Activated CD8-positive, alpha-beta T cell treated with anti-CD3 and anti-CD28 coated beads for 36 hours (primary cell): Measurements from ENCODE around the gene CATSPER1. TPM values are rescaled to one million over a fixed set of nuclear protein-coding genes. Genes with fewer than 3 reads are reported as not detected.

Experiments
- ATAC-seq: fragments of 200-7000 bp; cut with Tn5 transposase; one replicate; pipeline ENCODE4 v1.10.0; 2021; ENCODE audit warnings: mild to moderate bottlenecking, moderate library complexity
- CTCF ChIA-PET: fragments of 350-600 bp; sonication (Branson Sonifier 250); formaldehyde crosslinking; loops from one replicate; lab custom pipeline; 2021; ENCODE audit warnings: antibody characterized with exemption; lab: Charles Lee
- POLR2A ChIA-PET: fragments of 350-600 bp; sonication (Branson Sonifier 250); formaldehyde crosslinking; loops from one replicate; lab custom pipeline; 2021; ENCODE audit warnings: antibody characterized with exemption; lab: Charles Lee
- DNase-seq: peaks from one replicate; pipeline ENCODE4 v3.0.0-alpha.2; 2020
- H3K27ac Mint-ChIP-seq: one replicate; pipeline ENCODE4 v1.8.0; 2021; ENCODE audit warnings: mild to moderate bottlenecking, mixed read lengths
- H3K27me3 Mint-ChIP-seq: one replicate; pipeline ENCODE4 v1.8.0; 2021; ENCODE audit warnings: mixed read lengths
- H3K36me3 Mint-ChIP-seq: one replicate; pipeline ENCODE4 v1.8.0; 2021; ENCODE audit warnings: low read depth, mixed read lengths
- H3K4me1 Mint-ChIP-seq: one replicate; pipeline ENCODE4 v1.8.0; 2021; ENCODE audit warnings: low read depth, mixed read lengths
- H3K4me3 Mint-ChIP-seq: one replicate; pipeline ENCODE4 v1.8.0; 2021; ENCODE audit warnings: mild to moderate bottlenecking, moderate library complexity, mixed read lengths
- H3K9me3 Mint-ChIP-seq: one replicate; pipeline ENCODE4 v1.8.0; 2021; ENCODE audit warnings: mixed read lengths
- intact Hi-C: fragments of 100-400 bp; cut with micrococcal nuclease; formaldehyde crosslinking; loops from one replicate; pipeline ENCODE4 v1.10.0; 2022
- total RNA-seq, 2 experiments: library from RNA; stranded (reverse); gene quantifications; one replicate each; pipeline ENCODE4 v1.2.3, GENCODE V29; 2021
- TF ChIP-seq, protein P1 (sequence below): fragments of 200-600 bp; IDR thresholded peaks from one replicate; pipeline ENCODE4 v1.8.0; 2022; ENCODE audit warnings: antibody characterized with exemption, mild to moderate bottlenecking

Gene CATSPER1
- total RNA-seq, 2 experiments from 2014 or later: not detected

DNA sequence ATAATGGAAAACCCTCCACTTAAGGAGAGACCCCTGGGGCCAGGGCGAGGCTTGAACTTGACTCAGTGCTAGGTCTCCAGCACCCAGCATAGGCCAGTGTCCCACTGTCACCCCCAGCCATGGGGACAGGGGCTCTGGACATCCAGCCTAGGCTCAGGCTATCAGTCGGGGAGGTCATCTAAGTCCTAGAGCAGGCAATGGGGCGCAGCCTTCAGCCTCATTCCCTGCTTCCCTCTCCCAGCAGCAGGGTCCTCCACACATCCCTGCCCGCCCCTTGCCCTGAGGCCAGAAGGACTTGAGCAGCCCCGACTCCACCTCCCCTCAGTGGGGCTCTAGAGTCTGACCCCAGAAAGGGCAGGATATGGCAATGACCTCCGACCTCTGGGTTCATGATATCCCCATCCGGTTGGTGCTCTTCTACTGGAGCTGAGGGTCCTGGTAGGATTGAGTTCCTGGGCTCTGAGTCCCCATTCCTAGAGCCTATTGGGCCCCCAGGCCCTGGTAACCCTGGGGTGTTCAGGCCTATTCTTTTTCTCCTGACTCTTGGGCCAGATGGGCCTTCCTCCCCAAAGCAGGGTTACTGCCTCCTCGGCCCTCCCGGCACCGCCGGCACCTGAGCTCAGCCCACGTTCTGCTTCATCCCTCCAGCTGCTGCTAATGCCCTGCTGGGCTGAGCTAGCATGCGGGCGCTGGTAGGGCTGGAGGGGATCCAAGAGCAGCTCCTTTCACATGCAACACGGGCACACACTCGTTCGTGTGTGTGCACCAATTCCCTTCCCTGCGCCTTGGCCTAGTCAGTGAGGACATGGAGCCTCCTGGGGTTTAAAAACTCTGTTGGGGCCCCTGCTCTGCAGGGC is 10.1 kb downstream of the CATSPER1 start:
- CTCF ChIA-PET: interaction anchor here (1.5 kb wide), 1 partner anchor 29 kb away, joined by 6 read pairs; no protein-coding TSS in a partner anchor
- peaks cover 17% of the 10 kb centered on the region for H3K4me1 Mint-ChIP-seq

DNA sequence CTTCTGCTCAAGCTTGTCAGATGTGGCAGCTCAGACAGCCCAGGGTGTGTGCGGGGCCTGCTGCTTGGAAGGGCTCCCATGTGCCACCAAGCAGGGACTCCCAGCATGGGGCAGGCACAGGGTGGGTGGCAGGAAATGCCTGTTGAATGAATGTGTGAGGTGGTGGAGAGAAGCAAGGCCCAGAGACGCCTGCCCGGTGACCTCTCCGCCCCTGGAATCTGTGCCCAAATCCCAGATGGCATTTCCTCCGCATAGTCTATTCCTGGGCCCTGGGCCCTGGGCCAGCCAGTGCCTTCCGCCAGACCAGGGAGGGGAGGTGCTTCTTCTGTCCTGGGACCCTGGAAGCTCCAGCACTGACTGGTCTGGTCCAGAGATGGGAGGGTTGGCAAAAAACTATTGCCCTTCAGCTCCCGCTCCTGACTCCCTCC is 10.8 kb downstream of the CATSPER1 start:
- no peak for DNase-seq
- H3K27me3 Mint-ChIP-seq: peaks cover 17% of the 10 kb centered on the region
- no peak overlapping the region for H3K27ac Mint-ChIP-seq
- H3K4me1 Mint-ChIP-seq: peaks cover 12% of the 10 kb centered on the region
- TF ChIP-seq, protein P1, sequence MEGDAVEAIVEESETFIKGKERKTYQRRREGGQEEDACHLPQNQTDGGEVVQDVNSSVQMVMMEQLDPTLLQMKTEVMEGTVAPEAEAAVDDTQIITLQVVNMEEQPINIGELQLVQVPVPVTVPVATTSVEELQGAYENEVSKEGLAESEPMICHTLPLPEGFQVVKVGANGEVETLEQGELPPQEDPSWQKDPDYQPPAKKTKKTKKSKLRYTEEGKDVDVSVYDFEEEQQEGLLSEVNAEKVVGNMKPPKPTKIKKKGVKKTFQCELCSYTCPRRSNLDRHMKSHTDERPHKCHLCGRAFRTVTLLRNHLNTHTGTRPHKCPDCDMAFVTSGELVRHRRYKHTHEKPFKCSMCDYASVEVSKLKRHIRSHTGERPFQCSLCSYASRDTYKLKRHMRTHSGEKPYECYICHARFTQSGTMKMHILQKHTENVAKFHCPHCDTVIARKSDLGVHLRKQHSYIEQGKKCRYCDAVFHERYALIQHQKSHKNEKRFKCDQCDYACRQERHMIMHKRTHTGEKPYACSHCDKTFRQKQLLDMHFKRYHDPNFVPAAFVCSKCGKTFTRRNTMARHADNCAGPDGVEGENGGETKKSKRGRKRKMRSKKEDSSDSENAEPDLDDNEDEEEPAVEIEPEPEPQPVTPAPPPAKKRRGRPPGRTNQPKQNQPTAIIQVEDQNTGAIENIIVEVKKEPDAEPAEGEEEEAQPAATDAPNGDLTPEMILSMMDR: no peak
- no peak overlapping the region for H3K4me3 Mint-ChIP-seq
- H3K36me3 Mint-ChIP-seq: no peaks in the 10 kb centered on the region
- no peaks in the 10 kb centered on the region for H3K9me3 Mint-ChIP-seq
- POLR2A ChIA-PET: interaction anchor here (0.6 kb wide), 1 partner anchor 357 kb away, joined by 3 read pairs; no protein-coding TSS in a partner anchor
- CTCF ChIA-PET: interaction anchor here (1.5 kb wide), 1 partner anchor 29 kb away, joined by 6 read pairs; no protein-coding TSS in a partner anchor
- no peak for ATAC-seq
- intact Hi-C loops: no loop called here

More for the DNA sequence above, 10.1 kb downstream of the CATSPER1 start:
- DNase-seq: no peak
- ATAC-seq: no peak
- Mint-ChIP-seq H3K36me3 (no peaks in the 10 kb centered on the region), H3K27ac (no peak overlapping the region), H3K9me3 (no peaks in the 10 kb centered on the region), H3K4me3 (no peak overlapping the region), H3K27me3 (peaks cover 17% of the 10 kb centered on the region)
- POLR2A ChIA-PET: interaction anchor here (0.6 kb wide), 1 partner anchor 356 kb away, joined by 3 read pairs; no protein-coding TSS in a partner anchor
- TF ChIP-seq, protein P1: no peak
- intact Hi-C loops: no loop called here

DNA sequence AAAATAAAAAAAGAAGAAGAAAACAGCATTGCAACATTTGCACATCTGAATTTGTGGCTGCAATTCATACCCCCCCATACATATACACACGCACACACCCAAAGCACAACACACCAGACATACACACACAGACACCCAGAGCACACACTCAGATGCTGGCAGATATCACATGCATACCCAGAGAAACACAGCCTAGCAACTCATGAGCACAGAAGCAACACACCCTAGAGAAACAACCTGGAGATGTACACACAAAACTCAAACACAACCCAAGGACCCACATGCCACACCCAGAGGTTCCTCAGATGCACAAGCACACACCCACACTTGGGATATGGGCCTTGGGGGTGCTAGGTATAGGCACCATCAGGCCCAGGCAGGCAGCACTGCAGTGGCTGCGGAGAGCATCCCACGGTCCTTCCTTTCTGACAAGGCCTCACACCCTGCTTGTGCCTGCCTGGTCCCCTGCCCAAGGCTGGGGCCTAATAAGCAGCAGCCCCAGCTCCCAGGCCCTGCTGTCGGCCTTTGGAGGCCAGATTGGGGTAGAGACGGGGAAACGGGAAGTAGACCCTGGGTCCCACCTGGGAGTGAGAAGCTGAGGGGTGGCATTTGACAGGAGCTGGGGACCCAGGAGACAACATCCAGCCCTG is 11.3 kb downstream of the CATSPER1 start:
- no peak for DNase-seq
- ATAC-seq: no peak
- peaks cover 9% of the 10 kb centered on the region for H3K4me1 Mint-ChIP-seq
- no peaks in the 10 kb centered on the region for H3K36me3 Mint-ChIP-seq
- ChIA-PET CTCF (interaction anchor here (1.5 to 5.9 kb wide), 2 partner anchors 30 to 31 kb away, joined by 6 to 38 read pairs; no protein-coding TSS in a partner anchor), POLR2A (no interaction called here)
- intact Hi-C loops: no loop called here
- H3K27ac Mint-ChIP-seq: no peak overlapping the region
- TF ChIP-seq, protein P1: no peak
- peaks cover 17% of the 10 kb centered on the region for H3K27me3 Mint-ChIP-seq
- no peaks in the 10 kb centered on the region for H3K9me3 Mint-ChIP-seq
- no peak overlapping the region for H3K4me3 Mint-ChIP-seq

DNA sequence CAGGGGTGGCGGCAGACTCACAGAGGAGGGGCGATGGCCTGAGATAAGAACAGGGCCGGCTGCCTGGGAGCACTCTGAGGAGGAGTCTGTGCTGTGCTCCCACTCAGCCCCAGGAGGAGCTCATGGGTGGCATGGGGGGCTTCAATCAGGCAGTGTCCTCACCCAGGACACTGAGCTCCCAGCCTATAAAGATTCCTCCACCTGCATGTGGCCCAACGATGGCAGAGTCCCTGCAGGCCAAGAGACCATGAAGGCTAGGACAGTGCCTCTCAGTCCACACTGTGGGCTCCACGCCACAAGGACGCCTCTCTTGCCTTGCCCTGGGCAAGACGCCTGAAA is 12.5 kb downstream of the CATSPER1 start:
- POLR2A ChIA-PET: interaction anchor here (0.6 to 1.9 kb wide), 4 partner anchors 9 to 1789 kb away, joined by 3 to 6 read pairs (median 3); no protein-coding TSS in a partner anchor
- Mint-ChIP-seq H3K4me1 (peaks cover 9% of the 10 kb centered on the region), H3K36me3 (no peaks in the 10 kb centered on the region), H3K27ac (no peak overlapping the region), H3K4me3 (no peak overlapping the region), H3K9me3 (no peaks in the 10 kb centered on the region), H3K27me3 (peaks cover 17% of the 10 kb centered on the region)
- intact Hi-C loops: no loop called here
- ATAC-seq: no peak
- TF ChIP-seq, protein P1: no peak
- no peak for DNase-seq
- CTCF ChIA-PET: interaction anchor here (1.3 to 5.9 kb wide), 3 partner anchors 9 to 234 kb away, joined by 3 to 38 read pairs (median 20); no protein-coding TSS in a partner anchor
